HEK293T (cell line): ENCODE results near the gene MAP3K14.

Experiments used
- ARNT ChIP-seq: fragments of 450-650 bp; IDR thresholded peaks from 2 replicates; pipeline ENCODE4 v1.6.1; 2017; ENCODE audit warnings: mild to moderate bottlenecking
- BHLHE40 ChIP-seq: fragments of 450-650 bp; IDR thresholded peaks from 2 replicates; pipeline ENCODE4 v1.6.1; 2016; ENCODE audit warnings: mild to moderate bottlenecking, moderate library complexity, borderline replicate concordance
- FOXK2 ChIP-seq: fragments of 450-650 bp; IDR thresholded peaks from 2 replicates; pipeline ENCODE4 v1.6.1; 2016; ENCODE audit warnings: mild to moderate bottlenecking
- TF ChIP-seq, protein P1 (sequence below): fragments of 450-650 bp; IDR thresholded peaks from 2 replicates; pipeline ENCODE4 v1.6.1; 2016

DNA sequence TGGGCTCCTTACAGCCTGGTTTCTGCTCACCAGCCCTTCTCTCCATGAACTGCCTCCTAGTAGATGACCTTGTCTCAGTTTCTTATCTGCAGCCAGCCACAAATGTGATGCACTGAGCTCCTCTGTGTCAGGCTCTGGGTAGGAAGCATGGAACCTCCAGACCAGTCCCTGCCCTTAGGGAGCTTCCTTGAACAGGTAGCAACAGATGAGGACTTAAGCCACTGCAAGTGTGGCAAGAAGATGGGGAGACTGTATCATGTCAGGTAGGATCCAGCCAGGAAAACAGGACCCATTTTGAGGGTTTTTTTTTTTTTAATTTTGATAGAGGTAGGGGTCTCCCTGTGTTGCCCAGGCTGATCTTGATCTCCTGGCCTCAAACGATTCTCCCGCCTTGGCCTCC is 5.3 kb upstream of the MAP3K14 start:
- TF ChIP-seq, protein P1, sequence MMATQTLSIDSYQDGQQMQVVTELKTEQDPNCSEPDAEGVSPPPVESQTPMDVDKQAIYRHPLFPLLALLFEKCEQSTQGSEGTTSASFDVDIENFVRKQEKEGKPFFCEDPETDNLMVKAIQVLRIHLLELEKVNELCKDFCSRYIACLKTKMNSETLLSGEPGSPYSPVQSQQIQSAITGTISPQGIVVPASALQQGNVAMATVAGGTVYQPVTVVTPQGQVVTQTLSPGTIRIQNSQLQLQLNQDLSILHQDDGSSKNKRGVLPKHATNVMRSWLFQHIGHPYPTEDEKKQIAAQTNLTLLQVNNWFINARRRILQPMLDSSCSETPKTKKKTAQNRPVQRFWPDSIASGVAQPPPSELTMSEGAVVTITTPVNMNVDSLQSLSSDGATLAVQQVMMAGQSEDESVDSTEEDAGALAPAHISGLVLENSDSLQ, result no peak
- TF ChIP-seq BHLHE40, result no peak
- no peak for TF ChIP-seq FOXK2
- TF ChIP-seq ARNT, result no peak
